Kidney (tissue), 14 donors: Measurements from ENCODE around the gene CCSER1. TPM values are rescaled to one million over a fixed set of nuclear protein-coding genes. Genes with fewer than 3 reads are reported as not detected.

Source experiments
- DNase-seq, 5 donors: peaks; one replicate each; pipeline ENCODE4 v3.0.0-alpha.2; 2013 to 2020
- FAIRE-seq: peaks from 2 replicates; lab custom pipeline; 2012; peaks lifted over from hg19 to GRCh38; lab: Jason Lieb, UNC
- H3K27ac ChIP-seq, 2 donors: one replicate each; pipeline ENCODE4 v1.7.0; 2013; ENCODE audit warnings: low read depth in 2 of 2, low read length in 2 of 2, inconsistent platforms in 1 of 2
- H3K27me3 ChIP-seq: one replicate; pipeline ENCODE4 v1.7.1; 2013; ENCODE audit warnings: low read length, inconsistent platforms; ENCODE audit not compliant: control insufficient read depth, insufficient read depth
- H3K36me3 ChIP-seq, 3 donors: one replicate each; pipeline versions ENCODE4 v1.7.0 to v1.7.1; 2013; ENCODE audit warnings: low read length in 3 of 3, control low read depth in 1 of 3, inconsistent platforms in 1 of 3; ENCODE audit not compliant: insufficient read depth in 3 of 3, control insufficient read depth in 2 of 3
- H3K4me1 ChIP-seq, 3 donors: one replicate each; pipeline versions ENCODE4 v1.7.0 to v1.7.1; 2013; ENCODE audit warnings: low read length in 3 of 3, inconsistent platforms in 1 of 3, low read depth in 1 of 3; ENCODE audit not compliant: control insufficient read depth in 2 of 3, insufficient read depth in 2 of 3
- H3K4me3 ChIP-seq, 3 donors: one replicate each; pipeline versions ENCODE4 v1.7.0 to v1.8.1; 2013; ENCODE audit warnings: low read length in 3 of 3, control low read depth in 1 of 3, inconsistent platforms in 1 of 3
- H3K9ac ChIP-seq, 3 donors: one replicate each; pipeline versions ENCODE4 v1.7.0 to v1.7.1; 2013; ENCODE audit warnings: low read length in 3 of 3, control low read depth in 1 of 3, inconsistent platforms in 1 of 3
- H3K9me3 ChIP-seq, 3 donors: one replicate each; pipeline versions ENCODE4 v1.7.0 to v1.7.1; 2013; ENCODE audit warnings: low read length in 3 of 3, control low read depth in 1 of 3, inconsistent platforms in 1 of 3; ENCODE audit not compliant: control insufficient read depth in 2 of 3, insufficient read depth in 1 of 3
- intact Hi-C: fragments of 100-400 bp; cut with DNase I; formaldehyde crosslinking; loops from one replicate; pipeline ENCODE4 v1.11.1; 2022
- polyA plus RNA-seq: library from polyadenylated mRNA; stranded (reverse); fragments of 350-450 nt; fragmentation: Illumina TruSeq; extraction: RNeasy Lipid Tissue Mini Kit (QIAGEN cat#74804); gene quantifications from one replicate; pipeline ENCODE4 v1.2.3, GENCODE V29; 2014; ENCODE audit warnings: low read depth, low replicate concordance; ENCODE audit not compliant: insufficient read depth
- total RNA-seq: library from RNA; stranded (reverse); fragmentation: NEBNext Ultra II Directional; extraction: Animal tissue kit (Norgen Biotek cat#: 25700); gene quantifications from one replicate; pipeline ENCODE4 v1.2.1, GENCODE V29; 2021
- TF ChIP-seq, protein P1 (sequence below): IDR thresholded peaks from 3 replicates; pipeline ENCODE4 v1.5.1; 2012; ENCODE audit warnings: mild to moderate bottlenecking, moderate library complexity, borderline replicate concordance; ENCODE audit not compliant: insufficient read depth; ENCODE audit errors: extremely low read depth
- donor health status: control.
- donor health status: control.
- donor health status: control.
- donor health status: control.
- donor health status: control.
- donor health status: DM: yes; HTN: yes; CAD: no.
- donor health status: Normal renal cell carcinoma (clear cell type).

The CCSER1 gene
- total and polyA plus RNA-seq, 2 donors from 2014 or later = 4.2 to 26.8 TPM

DNA sequence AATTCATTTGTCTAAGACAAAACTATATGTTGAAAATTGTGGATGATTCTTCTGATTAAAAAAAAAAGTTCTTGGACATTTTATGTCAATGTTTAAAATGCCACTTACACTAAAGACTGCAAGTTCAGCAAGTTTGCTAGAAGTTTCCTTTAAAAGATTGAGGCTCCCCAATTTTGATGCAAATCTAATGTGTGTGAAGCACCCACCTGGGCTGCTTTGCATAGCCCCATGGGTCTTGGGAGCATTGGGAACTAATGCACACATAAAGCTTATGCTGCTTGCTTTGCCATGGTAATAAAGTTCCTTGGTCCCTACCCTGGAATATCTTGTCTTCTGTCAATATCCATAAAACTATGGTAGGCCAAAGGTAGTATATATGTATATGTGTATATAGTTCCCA is 1450.7 kb downstream of the CCSER1 start:
- Histone ChIP-seq H3K4me1 (no peaks in the 10 kb centered on the region), H3K9me3 (no peaks in the 10 kb centered on the region), H3K27ac (no peak overlapping the region), H3K9ac (no peak overlapping the region), H3K4me3 (no peak overlapping the region), H3K27me3 (no peaks in the 10 kb centered on the region), H3K36me3 (no peaks in the 10 kb centered on the region)
- FAIRE-seq (no peak), DNase-seq (no peak)
- TF ChIP-seq, protein P1, sequence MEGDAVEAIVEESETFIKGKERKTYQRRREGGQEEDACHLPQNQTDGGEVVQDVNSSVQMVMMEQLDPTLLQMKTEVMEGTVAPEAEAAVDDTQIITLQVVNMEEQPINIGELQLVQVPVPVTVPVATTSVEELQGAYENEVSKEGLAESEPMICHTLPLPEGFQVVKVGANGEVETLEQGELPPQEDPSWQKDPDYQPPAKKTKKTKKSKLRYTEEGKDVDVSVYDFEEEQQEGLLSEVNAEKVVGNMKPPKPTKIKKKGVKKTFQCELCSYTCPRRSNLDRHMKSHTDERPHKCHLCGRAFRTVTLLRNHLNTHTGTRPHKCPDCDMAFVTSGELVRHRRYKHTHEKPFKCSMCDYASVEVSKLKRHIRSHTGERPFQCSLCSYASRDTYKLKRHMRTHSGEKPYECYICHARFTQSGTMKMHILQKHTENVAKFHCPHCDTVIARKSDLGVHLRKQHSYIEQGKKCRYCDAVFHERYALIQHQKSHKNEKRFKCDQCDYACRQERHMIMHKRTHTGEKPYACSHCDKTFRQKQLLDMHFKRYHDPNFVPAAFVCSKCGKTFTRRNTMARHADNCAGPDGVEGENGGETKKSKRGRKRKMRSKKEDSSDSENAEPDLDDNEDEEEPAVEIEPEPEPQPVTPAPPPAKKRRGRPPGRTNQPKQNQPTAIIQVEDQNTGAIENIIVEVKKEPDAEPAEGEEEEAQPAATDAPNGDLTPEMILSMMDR = no peak
- intact Hi-C loops = no loop called here

DNA sequence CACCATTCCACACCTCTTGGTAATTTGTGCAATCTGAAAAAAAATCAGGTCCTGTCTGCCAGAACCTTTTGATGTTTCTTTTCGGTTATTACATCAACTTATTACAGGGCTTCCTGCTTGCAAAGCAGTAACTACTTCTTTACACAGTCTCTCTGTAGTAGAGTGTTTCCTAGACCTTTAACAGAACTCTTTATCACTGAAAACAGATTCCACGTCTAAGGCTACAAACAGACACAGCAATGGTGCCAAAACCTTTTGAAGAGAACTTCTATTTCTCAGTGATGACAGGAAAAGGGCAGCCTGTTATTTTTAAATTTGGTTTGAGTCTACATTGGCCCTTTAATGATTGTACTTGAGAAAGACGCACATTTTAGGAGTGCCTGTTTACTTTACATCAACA is 1463.1 kb downstream of the CCSER1 start:
- Histone ChIP-seq H3K27me3 (no peaks in the 10 kb centered on the region), H3K36me3 (no peaks in the 10 kb centered on the region), H3K4me1 (no peaks in the 10 kb centered on the region), H3K9me3 (no peaks in the 10 kb centered on the region), H3K9ac (no peak overlapping the region), H3K27ac (no peak overlapping the region), H3K4me3 (no peak overlapping the region)
- TF ChIP-seq, protein P1 = no peak
- DNase-seq = no peak
- intact Hi-C loops = no loop called here
- FAIRE-seq = no peak

DNA sequence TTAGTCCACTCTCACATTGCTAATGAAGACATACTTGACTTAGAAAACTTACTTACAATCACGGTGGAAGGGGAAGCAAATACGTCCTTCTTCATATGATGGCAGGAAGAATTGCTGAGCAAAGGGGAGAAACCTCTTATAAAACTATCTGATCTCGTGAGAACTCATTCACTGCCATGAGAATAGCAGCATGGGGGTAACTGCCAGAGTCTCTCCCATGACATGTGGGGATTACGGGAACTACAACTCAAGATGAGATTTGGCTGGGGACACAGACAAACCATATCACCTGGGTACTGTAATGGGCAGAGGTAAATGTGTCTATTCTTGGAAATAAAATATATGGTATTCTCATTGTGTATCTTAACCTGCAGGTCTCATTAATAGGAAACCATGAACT is 1464.9 kb downstream of the CCSER1 start:
- FAIRE-seq (no peak), DNase-seq (no peak)
- TF ChIP-seq, protein P1 = no peak
- H3K27me3 ChIP-seq = no peaks in the 10 kb centered on the region
- H3K36me3 ChIP-seq = no peaks in the 10 kb centered on the region
- H3K27ac ChIP-seq = no peak overlapping the region
- no peaks in the 10 kb centered on the region for H3K4me1 ChIP-seq
- intact Hi-C loops = no loop called here
- no peak overlapping the region for H3K9ac ChIP-seq
- no peak overlapping the region for H3K4me3 ChIP-seq
- no peaks in the 10 kb centered on the region for H3K9me3 ChIP-seq

DNA sequence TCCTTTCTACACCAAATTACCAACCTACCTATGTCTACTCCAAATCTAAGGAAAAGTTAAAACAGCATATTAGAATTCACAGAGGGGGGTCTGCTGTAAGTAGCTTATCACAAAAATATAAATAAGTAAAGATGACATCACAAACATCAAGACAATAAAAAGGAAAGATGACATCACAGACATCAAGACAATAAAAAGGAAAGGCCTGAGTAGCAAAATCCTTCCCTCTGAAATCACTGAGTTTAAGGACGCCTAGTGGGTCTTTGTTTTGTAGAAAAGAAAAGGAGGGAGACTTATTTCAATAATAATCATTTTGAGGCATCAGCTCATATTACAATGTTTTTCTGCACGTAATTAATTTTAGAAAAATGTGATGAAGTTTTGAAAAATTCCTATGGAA is 1469.5 kb downstream of the CCSER1 start:
- Histone ChIP-seq H3K4me1 (no peaks in the 10 kb centered on the region), H3K4me3 (no peak overlapping the region), H3K27me3 (no peaks in the 10 kb centered on the region), H3K27ac (no peak overlapping the region), H3K9ac (no peak overlapping the region), H3K36me3 (no peaks in the 10 kb centered on the region), H3K9me3 (no peaks in the 10 kb centered on the region)
- FAIRE-seq (no peak), DNase-seq (no peak)
- TF ChIP-seq, protein P1 = no peak
- intact Hi-C loops = no loop called here
